RWPE2 (cell line): ENCODE measurements around the gene NMB.

Source experiments
- ATAC-seq: fragments of 200-7000 bp; cut with Tn5 transposase; 3 replicates; pipeline ENCODE4 v1.9.1; 2021; ENCODE audit warnings: low read depth
- DNase-seq: peaks from one replicate; pipeline ENCODE4 v3.0.0-alpha.2; 2020; ENCODE audit warnings: low spot score
- H3K27ac ChIP-seq: fragments of 450-650 bp; 2 replicates; pipeline ENCODE4 v1.5.1; 2017; ENCODE audit warnings: mild to moderate bottlenecking; ENCODE audit not compliant: poor library complexity, severe bottlenecking
- H3K27me3 ChIP-seq: fragments of 250-450 bp; sonication (Bioruptor Pico); 2 replicates; pipeline ENCODE4 v1.5.1; 2021; ENCODE audit warnings: mild to moderate bottlenecking, moderate library complexity; ENCODE audit not compliant: insufficient read depth, poor library complexity, severe bottlenecking
- H3K36me3 ChIP-seq: fragments of 250-450 bp; sonication (Bioruptor Pico); 2 replicates; pipeline ENCODE4 v1.5.1; 2020; ENCODE audit warnings: low read depth, mild to moderate bottlenecking, moderate library complexity
- H3K4me1 ChIP-seq: fragments of 250-450 bp; sonication (Bioruptor Pico); 2 replicates; pipeline ENCODE4 v1.5.1; 2021; ENCODE audit warnings: mild to moderate bottlenecking, moderate library complexity; ENCODE audit not compliant: insufficient read depth, poor library complexity, severe bottlenecking
- H3K4me3 ChIP-seq: fragments of 250-450 bp; sonication (Bioruptor Pico); 2 replicates; pipeline ENCODE4 v1.5.1; 2021; ENCODE audit warnings: mild to moderate bottlenecking, moderate library complexity; ENCODE audit not compliant: severe bottlenecking
- H3K9me3 ChIP-seq: fragments of 250-450 bp; sonication (Bioruptor Pico); 2 replicates; pipeline ENCODE4 v1.5.1; 2021; ENCODE audit warnings: mild to moderate bottlenecking, moderate library complexity; ENCODE audit not compliant: severe bottlenecking
- CTCF ChIP-seq: fragments of 450-650 bp; IDR thresholded peaks from one replicate; pipeline ENCODE4 v1.5.1; 2017; ENCODE audit warnings: mild to moderate bottlenecking, moderate library complexity; ENCODE audit not compliant: poor library complexity, severe bottlenecking

NMB gene

DNA sequence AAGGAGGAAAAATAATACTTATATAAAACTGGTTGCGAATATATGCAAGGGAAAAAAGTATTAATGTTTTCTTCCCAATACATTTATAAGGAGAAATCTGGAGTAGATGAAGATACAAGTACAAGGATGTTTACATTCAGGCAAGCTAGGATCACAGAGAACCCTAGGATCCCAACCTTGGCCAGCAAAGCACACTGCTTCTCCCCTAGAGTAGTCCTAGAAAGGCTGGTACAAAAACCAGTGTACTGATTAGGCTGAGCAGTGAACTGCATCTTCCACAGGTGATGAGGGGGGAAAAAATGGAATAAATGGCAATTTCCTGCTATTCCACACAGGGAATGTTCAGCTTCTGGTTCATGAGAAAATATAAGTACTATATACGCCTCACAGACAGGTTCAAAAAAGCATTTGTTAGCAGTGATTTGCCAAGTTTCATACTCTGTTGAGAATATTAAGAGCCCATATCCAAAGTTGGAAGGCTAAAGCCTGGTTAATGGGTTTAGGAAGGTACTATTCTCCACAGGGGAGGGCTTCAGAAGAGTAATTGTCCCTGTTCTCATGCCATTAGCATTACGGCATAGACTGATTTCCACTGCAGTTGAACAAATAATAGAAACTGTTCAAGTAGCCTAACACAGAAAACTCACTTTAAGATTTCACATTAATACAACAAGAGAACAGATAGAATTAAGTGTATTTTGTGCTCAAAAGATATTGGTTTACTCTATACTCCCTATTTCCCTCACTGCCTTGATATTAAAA lies 10.4 kb upstream of the NMB start:
- Histone ChIP-seq H3K27ac (no peak overlapping the region), H3K36me3 (peaks cover 67% of the 10 kb centered on the region)
- DNase-seq, result no peak

GRCh38 chr15:84666373-84666772 lies 8.4 kb upstream of the NMB start:
- peaks cover 59% of the 10 kb centered on the region for H3K36me3 ChIP-seq
- no peak for TF ChIP-seq CTCF
- H3K27ac ChIP-seq, result no peak overlapping the region
- no peaks in the 10 kb centered on the region for H3K27me3 ChIP-seq
- DNase-seq (no peak), ATAC-seq (no peak)
- H3K4me3 ChIP-seq, result no peak overlapping the region
- no peaks in the 10 kb centered on the region for H3K4me1 ChIP-seq
- no peaks in the 10 kb centered on the region for H3K9me3 ChIP-seq

More for the DNA sequence above, 10.4 kb upstream of the NMB start:
- no peaks in the 10 kb centered on the region for H3K9me3 ChIP-seq
- no peak overlapping the region for H3K4me3 ChIP-seq
- no peaks in the 10 kb centered on the region for H3K4me1 ChIP-seq
- H3K27me3 ChIP-seq, result no peaks in the 10 kb centered on the region
- no peak for ATAC-seq
- no peak for TF ChIP-seq CTCF

DNA sequence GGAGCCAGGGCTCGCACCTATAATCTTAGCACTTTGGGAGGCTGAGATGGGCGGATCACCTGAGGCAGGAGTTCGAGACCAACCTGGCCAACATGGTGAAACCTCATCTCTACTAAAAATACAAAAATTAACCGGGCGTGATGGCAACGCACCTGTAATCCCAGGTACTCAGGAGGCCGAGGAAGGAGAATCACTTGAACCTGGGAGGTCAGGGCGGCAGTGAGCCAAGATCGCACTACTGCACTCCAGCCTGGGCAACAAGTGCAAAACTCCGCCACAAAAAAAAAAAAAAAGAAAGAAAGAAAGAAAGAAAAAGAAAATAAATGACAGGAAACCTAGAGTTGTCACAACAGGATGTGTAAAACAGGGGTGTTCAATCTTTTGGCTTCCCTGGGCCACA lies 3.0 kb upstream of the NMB start:
- H3K27ac ChIP-seq, result no peak overlapping the region
- TF ChIP-seq CTCF, result no peak
- H3K4me1 ChIP-seq, result peaks cover 3% of the 10 kb centered on the region
- no peaks in the 10 kb centered on the region for H3K27me3 ChIP-seq
- H3K4me3 ChIP-seq, result no peak overlapping the region
- H3K9me3 ChIP-seq, result no peaks in the 10 kb centered on the region
- H3K36me3 ChIP-seq, result peaks cover 13% of the 10 kb centered on the region
- ATAC-seq, result no peak
- DNase-seq, result no peak

GRCh38 chr15:84659904-84660781 lies 2.1 kb upstream of the NMB start:
- TF ChIP-seq CTCF, result no peak
- no peak for DNase-seq
- no peaks in the 10 kb centered on the region for H3K9me3 ChIP-seq
- no peak overlapping the region for H3K4me3 ChIP-seq
- peaks cover 5% of the 10 kb centered on the region for H3K36me3 ChIP-seq
- H3K27ac ChIP-seq, result no peak overlapping the region
- no peaks in the 10 kb centered on the region for H3K27me3 ChIP-seq
- no peak for ATAC-seq
- H3K4me1 ChIP-seq, result peaks cover 3% of the 10 kb centered on the region
